Measurements from ENCODE around the gene PDS5B. TPM values are rescaled to one million over a fixed set of nuclear protein-coding genes. Genes with fewer than 3 reads are reported as not detected.

Gene PDS5B
- total RNA-seq, 4 donors from 2014 or later = 18.0 to 27.3 (median 21.2) TPM

- no peaks in the 10 kb centered on the region for H3K27me3 ChIP-seq
- no peaks in the 10 kb centered on the region for H3K4me1 ChIP-seq
- intact Hi-C loops (cut with DNase I; ENCODE audit: low total_unique reads) = no loop called here
- H3K9me3 ChIP-seq = no peaks in the 10 kb centered on the region
- in situ Hi-C loops (cut with MboI; ENCODE audit: low sequenced_read_pairs in 4 of 4) = no loop called here
- peaks cover 0 to 11% of the 10 kb centered on the region in 2 donors for H3K36me3 ChIP-seq
- DNase-seq (no peak), ATAC-seq (no peak)
- TF ChIP-seq CTCF (IDR thresholded peaks at IDR 0.05 in 4 of 5, conservative IDR thresholded peaks at IDR 0.05 in 1 of 5) = no peak
- TF ChIP-seq POLR2A (IDR thresholded peaks at IDR 0.05) = no peak
- H3K4me3 ChIP-seq = no peak overlapping the region
- no peak overlapping the region for H3K27ac ChIP-seq
Measured at GRCh38 chr13:32674503-32674902, 88.3 kb downstream of the PDS5B start.

GRCh38 chr13:32676242-32676641 lies 90.0 kb downstream of the PDS5B start:
- no peaks in the 10 kb centered on the region for H3K4me1 ChIP-seq
- no peaks in the 10 kb centered on the region for H3K27me3 ChIP-seq
- DNase-seq = no peak
- peaks cover 0 to 18% of the 10 kb centered on the region in 2 donors for H3K36me3 ChIP-seq
- in situ Hi-C loops (cut with MboI; ENCODE audit: low sequenced_read_pairs in 4 of 4) = no loop called here
- H3K27ac ChIP-seq = no peak overlapping the region
- no peak overlapping the region for H3K4me3 ChIP-seq
- H3K9me3 ChIP-seq = no peaks in the 10 kb centered on the region
- TF ChIP-seq CTCF (IDR thresholded peaks at IDR 0.05 in 4 of 5, conservative IDR thresholded peaks at IDR 0.05 in 1 of 5) = no peak
- TF ChIP-seq POLR2A (IDR thresholded peaks at IDR 0.05) = no peak
- no peak for ATAC-seq
- intact Hi-C loops (cut with DNase I; ENCODE audit: low total_unique reads) = no loop called here

GRCh38 chr13:32682130-32682529 lies 95.9 kb downstream of the PDS5B start:
- in situ Hi-C loops (cut with MboI; ENCODE audit: low sequenced_read_pairs in 4 of 4) = no loop called here
- no peak for TF ChIP-seq CTCF (IDR thresholded peaks at IDR 0.05 in 4 of 5, conservative IDR thresholded peaks at IDR 0.05 in 1 of 5)
- TF ChIP-seq POLR2A (IDR thresholded peaks at IDR 0.05) = no peak
- Histone ChIP-seq H3K27me3 (no peaks in the 10 kb centered on the region), H3K4me3 (no peak overlapping the region), H3K36me3 (peaks cover 0 to 14% of the 10 kb centered on the region in 2 donors), H3K9me3 (no peaks in the 10 kb centered on the region), H3K4me1 (no peaks in the 10 kb centered on the region), H3K27ac (no peak overlapping the region)
- intact Hi-C loops (cut with DNase I; ENCODE audit: low total_unique reads) = no loop called here
- DNase-seq = no peak
- no peak for ATAC-seq

GRCh38 chr13:32682740-32683139 lies 96.5 kb downstream of the PDS5B start:
- H3K4me3 ChIP-seq = no peak overlapping the region
- no peaks in the 10 kb centered on the region for H3K4me1 ChIP-seq
- H3K36me3 ChIP-seq = peaks cover 0 to 14% of the 10 kb centered on the region in 2 donors
- H3K27me3 ChIP-seq = no peaks in the 10 kb centered on the region
- DNase-seq = no peak
- TF ChIP-seq POLR2A (IDR thresholded peaks at IDR 0.05) = no peak
- no peak for TF ChIP-seq CTCF (IDR thresholded peaks at IDR 0.05 in 4 of 5, conservative IDR thresholded peaks at IDR 0.05 in 1 of 5)
- no peak overlapping the region for H3K27ac ChIP-seq
- ATAC-seq = no peak
- intact Hi-C loops (cut with DNase I; ENCODE audit: low total_unique reads) (no loop called here), in situ Hi-C loops (cut with MboI; ENCODE audit: low sequenced_read_pairs in 4 of 4) (no loop called here)
- H3K9me3 ChIP-seq = no peaks in the 10 kb centered on the region

- H3K27me3 ChIP-seq = no peaks in the 10 kb centered on the region
- ATAC-seq (no peak), DNase-seq (no peak)
- intact Hi-C loops (cut with DNase I; ENCODE audit: low total_unique reads) (no loop called here), in situ Hi-C loops (cut with MboI; ENCODE audit: low sequenced_read_pairs in 4 of 4) (no loop called here)
- H3K27ac ChIP-seq = no peak overlapping the region
- peaks cover 0 to 8% of the 10 kb centered on the region in 2 donors for H3K36me3 ChIP-seq
- no peak overlapping the region for H3K4me3 ChIP-seq
- no peaks in the 10 kb centered on the region for H3K4me1 ChIP-seq
- TF ChIP-seq POLR2A (IDR thresholded peaks at IDR 0.05) (no peak), CTCF (IDR thresholded peaks at IDR 0.05 in 4 of 5, conservative IDR thresholded peaks at IDR 0.05 in 1 of 5) (no peak)
- H3K9me3 ChIP-seq = no peaks in the 10 kb centered on the region
Measured at GRCh38 chr13:32687275-32687674, 101.0 kb downstream of the PDS5B start.

Measured in gastrocnemius medialis (tissue), 4 donors.